Suprapubic skin (tissue), 4 donors: Measurements from ENCODE around the gene CLIP1. TPM values are rescaled to one million over a fixed set of nuclear protein-coding genes. Genes with fewer than 3 reads are reported as not detected.
"Not testable (repeated sequence)": the region's sequence is repeated elsewhere in the genome, so short reads cannot be mapped to it uniquely, and the experiment has no call there.

Experiments used
- DNase-seq, 2 donors: peaks; one replicate each; pipeline ENCODE4 v3.0.0-alpha.2; 2019; ENCODE audit warnings: low spot score in 2 of 2
- H3K27ac ChIP-seq: fragments of 200-600 bp; sonication (generic); one replicate; pipeline ENCODE4 v1.5.1; 2019
- H3K27me3 ChIP-seq: fragments of 200-600 bp; sonication (generic); one replicate; pipeline ENCODE4 v1.5.1; 2019
- H3K36me3 ChIP-seq: fragments of 200-600 bp; sonication (generic); one replicate; pipeline ENCODE4 v1.5.1; 2019
- H3K4me1 ChIP-seq: fragments of 200-600 bp; sonication (generic); one replicate; pipeline ENCODE4 v1.5.1; 2019
- H3K4me3 ChIP-seq: fragments of 200-600 bp; sonication (generic); one replicate; pipeline ENCODE4 v1.5.1; 2019; ENCODE audit warnings: mild to moderate bottlenecking
- H3K9me3 ChIP-seq: fragments of 200-600 bp; sonication (generic); one replicate; pipeline ENCODE4 v1.5.1; 2019
- EP300 ChIP-seq: sonication (generic); formaldehyde crosslinking; IDR thresholded peaks from one replicate; pipeline ENCODE4 v1.6.1; 2017; ENCODE audit warnings: antibody characterized with exemption
- POLR2A ChIP-seq, 2 donors: fragments of 450-650 bp; IDR thresholded peaks; one replicate each; pipeline ENCODE4 v1.6.1; 2017; ENCODE audit warnings: antibody characterized with exemption in 2 of 2, mild to moderate bottlenecking in 2 of 2, moderate library complexity in 2 of 2
- POLR2AphosphoS5 ChIP-seq, 3 donors: sonication (generic); formaldehyde crosslinking; IDR thresholded peaks; one replicate each; pipeline ENCODE4 v1.6.1; 2017; ENCODE audit warnings: antibody characterized with exemption in 3 of 3
- WGBS: methylation state at CpG from one replicate; pipeline ENCODE4 v1.1.5; 2018; 5-methylcytosine and 5-hydroxymethylcytosine counted together
- total RNA-seq, 4 donors: library from RNA; depleted of rRNA; stranded (reverse); fragments of >200 nt; gene quantifications; one replicate each; pipeline ENCODE4 v1.1.0, GENCODE V29; 2016
- TF ChIP-seq, protein P1 (sequence below), 2 donors: fragments of 200-600 bp in 1 of 2; fragments of 450-650 bp in 1 of 2; sonication (generic) in 1 of 2; IDR thresholded peaks; one replicate each; pipeline ENCODE4 v1.5.1; 2016 to 2019; ENCODE audit warnings: antibody characterized with exemption in 2 of 2, mild to moderate bottlenecking in 1 of 2, moderate library complexity in 1 of 2

The CLIP1 gene
- total RNA-seq, 4 donors from 2014 or later, result 107 to 170 (median 149) TPM

GRCh38 chr12:122437656-122438121 lies 15.2 kb upstream of the CLIP1 start:
- TF ChIP-seq POLR2AphosphoS5 (IDR thresholded peaks at IDR 0.05) (no peak), POLR2A (IDR thresholded peaks at IDR 0.05) (no peak), EP300 (no peak)
- TF ChIP-seq, protein P1, sequence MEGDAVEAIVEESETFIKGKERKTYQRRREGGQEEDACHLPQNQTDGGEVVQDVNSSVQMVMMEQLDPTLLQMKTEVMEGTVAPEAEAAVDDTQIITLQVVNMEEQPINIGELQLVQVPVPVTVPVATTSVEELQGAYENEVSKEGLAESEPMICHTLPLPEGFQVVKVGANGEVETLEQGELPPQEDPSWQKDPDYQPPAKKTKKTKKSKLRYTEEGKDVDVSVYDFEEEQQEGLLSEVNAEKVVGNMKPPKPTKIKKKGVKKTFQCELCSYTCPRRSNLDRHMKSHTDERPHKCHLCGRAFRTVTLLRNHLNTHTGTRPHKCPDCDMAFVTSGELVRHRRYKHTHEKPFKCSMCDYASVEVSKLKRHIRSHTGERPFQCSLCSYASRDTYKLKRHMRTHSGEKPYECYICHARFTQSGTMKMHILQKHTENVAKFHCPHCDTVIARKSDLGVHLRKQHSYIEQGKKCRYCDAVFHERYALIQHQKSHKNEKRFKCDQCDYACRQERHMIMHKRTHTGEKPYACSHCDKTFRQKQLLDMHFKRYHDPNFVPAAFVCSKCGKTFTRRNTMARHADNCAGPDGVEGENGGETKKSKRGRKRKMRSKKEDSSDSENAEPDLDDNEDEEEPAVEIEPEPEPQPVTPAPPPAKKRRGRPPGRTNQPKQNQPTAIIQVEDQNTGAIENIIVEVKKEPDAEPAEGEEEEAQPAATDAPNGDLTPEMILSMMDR (IDR thresholded peaks at IDR 0.05), result no peak
- Histone ChIP-seq H3K4me1 (peaks cover 20% of the 10 kb centered on the region), H3K4me3 (no peak overlapping the region), H3K9me3 (no peaks in the 10 kb centered on the region), H3K36me3 (no peaks in the 10 kb centered on the region), H3K27ac (peak overlapping the region; percentile 65), H3K27me3 (no peaks in the 10 kb centered on the region)
- 32% methylated on average over 8 of the region's 8 CpGs for WGBS
- peak; percentile 81 to 82 for DNase-seq

GRCh38 chr12:122435186-122435585 lies 12.7 kb upstream of the CLIP1 start:
- peak in 1 of 2 donors; percentile 3 for DNase-seq
- TF ChIP-seq, protein P1 (IDR thresholded peaks at IDR 0.05), result no peak
- no peak for TF ChIP-seq POLR2A (IDR thresholded peaks at IDR 0.05)
- TF ChIP-seq EP300, result no peak
- no peak for TF ChIP-seq POLR2AphosphoS5 (IDR thresholded peaks at IDR 0.05)
- 63% methylated on average over 4 of the region's 4 CpGs for WGBS

GRCh38 chr12:122429043-122429442 lies 6.6 kb upstream of the CLIP1 start:
- H3K4me3 ChIP-seq, H3K4me1 ChIP-seq, DNase-seq, H3K36me3 ChIP-seq, H3K27ac ChIP-seq, H3K9me3 ChIP-seq, H3K27me3 ChIP-seq: not testable (repeated sequence)
- 99% methylated on average over 5 of the region's 5 CpGs for WGBS

More at GRCh38 chr12:122435186-122435585, 12.7 kb upstream of the CLIP1 start:
- no peaks in the 10 kb centered on the region for H3K27me3 ChIP-seq
- H3K4me3 ChIP-seq, result no peak overlapping the region
- no peaks in the 10 kb centered on the region for H3K36me3 ChIP-seq
- no peaks in the 10 kb centered on the region for H3K9me3 ChIP-seq
- no peak overlapping the region for H3K27ac ChIP-seq
- H3K4me1 ChIP-seq, result peaks cover 24% of the 10 kb centered on the region

GRCh38 chr12:122427403-122427802 lies 4.9 kb upstream of the CLIP1 start:
- H3K4me3 ChIP-seq, result no peak overlapping the region
- H3K36me3 ChIP-seq, result no peaks in the 10 kb centered on the region
- no peaks in the 10 kb centered on the region for H3K9me3 ChIP-seq
- no peak for TF ChIP-seq POLR2AphosphoS5 (IDR thresholded peaks at IDR 0.05)
- no peak for TF ChIP-seq POLR2A (IDR thresholded peaks at IDR 0.05)
- peaks cover 17% of the 10 kb centered on the region for H3K4me1 ChIP-seq
- 90% methylated on average over 9 of the region's 9 CpGs for WGBS
- H3K27ac ChIP-seq, result peak overlapping the region; percentile 24
- H3K27me3 ChIP-seq, result no peaks in the 10 kb centered on the region
- no peak for DNase-seq

GRCh38 chr12:122423258-122424165 lies 1.0 kb upstream of the CLIP1 start:
- no peaks in the 10 kb centered on the region for H3K9me3 ChIP-seq
- H3K4me3 ChIP-seq, result peak overlapping the region; percentile 99
- no peak for DNase-seq
- TF ChIP-seq POLR2AphosphoS5 (IDR thresholded peaks at IDR 0.05) (no peak), POLR2A (IDR thresholded peaks at IDR 0.05) (no peak), EP300 (no peak)
- TF ChIP-seq, protein P1 (IDR thresholded peaks at IDR 0.05), result no peak
- no peaks in the 10 kb centered on the region for H3K36me3 ChIP-seq
- peaks cover 29% of the 10 kb centered on the region for H3K4me1 ChIP-seq
- H3K27me3 ChIP-seq, result no peaks in the 10 kb centered on the region
- WGBS, result 24% methylated on average over 18 of the region's 21 CpGs
- peak overlapping the region; percentile 100 for H3K27ac ChIP-seq

DNA sequence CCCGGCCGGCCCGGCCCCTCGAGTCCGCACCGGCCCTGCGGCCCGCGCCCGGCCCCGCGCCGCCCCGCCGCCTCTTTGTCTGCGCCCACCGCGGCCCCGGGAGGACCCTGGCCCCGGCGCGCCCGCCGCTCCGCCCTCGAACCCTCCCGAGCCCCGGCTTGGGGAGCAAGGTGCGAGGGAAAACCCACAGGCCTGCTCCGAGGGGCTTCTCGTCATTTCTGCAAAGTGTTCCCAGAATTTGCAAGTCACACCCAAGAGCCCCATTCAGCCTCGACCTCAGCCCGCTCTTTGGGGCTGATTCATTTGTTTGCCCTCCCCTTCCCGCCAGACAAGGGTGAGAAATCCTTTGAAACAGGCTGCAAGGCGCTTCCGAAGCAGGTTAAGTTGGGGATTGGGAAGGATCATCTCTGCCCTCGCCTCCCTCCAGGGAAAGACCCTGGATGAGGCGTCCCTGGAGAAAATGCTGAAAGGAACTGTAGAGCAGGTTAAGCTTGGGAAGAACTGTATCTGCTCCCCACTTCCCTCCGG lies 325 bp upstream of the CLIP1 start:
- H3K4me1 ChIP-seq, result peaks cover 31% of the 10 kb centered on the region
- H3K9me3 ChIP-seq, result no peaks in the 10 kb centered on the region
- H3K27ac ChIP-seq, result peak overlapping the region; percentile 100
- no peaks in the 10 kb centered on the region for H3K36me3 ChIP-seq
- TF ChIP-seq POLR2A (IDR thresholded peaks at IDR 0.05), result no peak
- no peak for TF ChIP-seq EP300
- no peak for TF ChIP-seq POLR2AphosphoS5 (IDR thresholded peaks at IDR 0.05)
- TF ChIP-seq, protein P1 (IDR thresholded peaks at IDR 0.05), result no peak
- no peaks in the 10 kb centered on the region for H3K27me3 ChIP-seq
- peak in 1 of 2 donors; percentile 72 for DNase-seq
- 4% methylated on average over 8 of the region's 39 CpGs for WGBS
- H3K4me3 ChIP-seq, result peak overlapping the region; percentile 99
